HG02938 (cell line): ENCODE results near the gene MIF.

Experiments
- ATAC-seq: cut with Tn5 transposase; IDR thresholded peaks from one replicate; pipeline ENCODE4 v1.9.1; 2021; ENCODE audit warnings: mild to moderate bottlenecking, moderate library complexity; ENCODE audit not compliant: unreplicated experiment

MIF gene

DNA sequence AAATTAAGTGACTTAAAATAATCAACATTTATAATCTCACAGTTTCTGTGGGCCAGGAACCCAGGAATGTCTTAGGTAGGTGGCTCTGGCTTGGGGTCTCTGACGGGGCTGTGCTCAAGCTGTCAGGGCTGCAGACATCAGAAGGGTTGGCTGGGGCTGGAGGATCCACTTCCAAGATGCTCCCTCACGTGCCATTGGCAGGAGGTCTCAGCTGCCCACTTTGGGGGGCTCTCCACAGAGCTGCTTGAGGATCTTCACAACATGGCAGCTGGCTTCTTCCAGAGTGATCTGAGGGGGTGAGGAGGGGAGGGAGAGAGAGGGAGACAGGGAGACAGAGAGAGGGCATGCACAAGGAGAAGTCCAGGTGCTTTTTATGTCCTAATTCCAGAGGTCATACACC, 18.4 kb upstream of the MIF start:
- ATAC-seq, result no peak

- ATAC-seq, result no peak
Observed at GRCh38 chr22:23877566-23877965, 16.6 kb upstream of the MIF start.

DNA sequence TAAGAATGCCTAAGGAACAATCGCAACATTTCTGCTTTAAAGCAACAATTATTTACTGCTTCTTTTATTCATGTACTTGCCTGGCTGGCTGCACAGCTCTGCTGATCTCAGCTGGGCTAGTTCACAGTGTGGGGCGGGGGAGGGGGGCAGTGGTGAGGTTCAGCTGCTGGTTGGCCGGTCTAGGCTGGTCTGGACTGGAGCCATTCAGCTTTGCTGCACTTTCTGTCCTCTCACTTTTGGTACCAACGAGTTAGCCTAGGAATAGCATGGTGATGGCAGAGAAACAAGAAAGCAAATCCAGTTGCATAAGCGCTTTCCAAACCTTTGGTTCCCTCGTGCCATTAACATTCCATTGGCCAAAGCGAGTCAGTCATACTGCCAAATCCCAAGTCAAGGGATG, 16.0 kb upstream of the MIF start:
- no peak for ATAC-seq

GRCh38 chr22:23882370-23882769, 11.8 kb upstream of the MIF start:
- no peak for ATAC-seq

- no peak for ATAC-seq
Observed at GRCh38 chr22:23883658-23884057, 10.5 kb upstream of the MIF start.

- no peak for ATAC-seq
Observed at GRCh38 chr22:23884140-23884539, 10.0 kb upstream of the MIF start.

GRCh38 chr22:23888615-23889401, 5.4 kb upstream of the MIF start:
- no peak for ATAC-seq

GRCh38 chr22:23889620-23890019, 4.6 kb upstream of the MIF start:
- ATAC-seq, result no peak

GRCh38 chr22:23891726-23892125, 2.5 kb upstream of the MIF start:
- ATAC-seq, result no peak

- ATAC-seq, result no peak
Observed at GRCh38 chr22:23892130-23892529, 2.1 kb upstream of the MIF start.

GRCh38 chr22:23892706-23893105, 1.5 kb upstream of the MIF start:
- ATAC-seq, result no peak

DNA sequence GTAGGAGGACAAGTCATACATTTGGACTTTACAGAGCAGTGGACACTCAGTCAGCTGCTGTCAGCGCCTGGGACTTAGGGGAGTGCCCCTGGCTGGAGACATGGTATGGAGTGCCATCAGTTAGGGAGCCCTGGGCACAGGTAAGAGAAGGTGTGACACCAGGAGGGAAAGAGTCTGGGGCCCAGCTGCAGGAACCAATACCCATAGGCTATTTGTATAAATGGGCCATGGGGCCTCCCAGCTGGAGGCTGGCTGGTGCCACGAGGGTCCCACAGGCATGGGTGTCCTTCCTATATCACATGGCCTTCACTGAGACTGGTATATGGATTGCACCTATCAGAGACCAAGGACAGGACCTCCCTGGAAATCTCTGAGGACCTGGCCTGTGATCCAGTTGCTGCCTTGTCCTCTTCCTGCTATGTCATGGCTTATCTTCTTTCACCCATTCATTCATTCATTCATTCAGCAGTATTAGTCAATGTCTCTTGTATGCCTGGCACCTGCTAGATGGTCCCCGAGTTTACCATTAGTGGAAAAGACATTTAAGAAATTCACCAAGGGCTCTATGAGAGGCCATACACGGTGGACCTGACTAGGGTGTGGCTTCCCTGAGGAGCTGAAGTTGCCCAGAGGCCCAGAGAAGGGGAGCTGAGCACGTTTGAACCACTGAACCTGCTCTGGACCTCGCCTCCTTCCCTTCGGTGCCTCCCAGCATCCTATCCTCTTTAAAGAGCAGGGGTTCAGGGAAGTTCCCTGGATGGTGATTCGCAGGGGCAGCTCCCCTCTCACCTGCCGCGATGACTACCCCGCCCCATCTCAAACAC, 850 bp upstream of the MIF start:
- no peak for ATAC-seq

GRCh38 chr22:23894710-23895598, 771 bp downstream of the MIF start:
- peak; percentile 18 for ATAC-seq

GRCh38 chr22:23895599-23896144, 1.5 kb downstream of the MIF start:
- no peak for ATAC-seq

GRCh38 chr22:23896166-23896522, 2.0 kb downstream of the MIF start:
- ATAC-seq, result no peak

GRCh38 chr22:23896523-23897186, 2.5 kb downstream of the MIF start:
- no peak for ATAC-seq

DNA sequence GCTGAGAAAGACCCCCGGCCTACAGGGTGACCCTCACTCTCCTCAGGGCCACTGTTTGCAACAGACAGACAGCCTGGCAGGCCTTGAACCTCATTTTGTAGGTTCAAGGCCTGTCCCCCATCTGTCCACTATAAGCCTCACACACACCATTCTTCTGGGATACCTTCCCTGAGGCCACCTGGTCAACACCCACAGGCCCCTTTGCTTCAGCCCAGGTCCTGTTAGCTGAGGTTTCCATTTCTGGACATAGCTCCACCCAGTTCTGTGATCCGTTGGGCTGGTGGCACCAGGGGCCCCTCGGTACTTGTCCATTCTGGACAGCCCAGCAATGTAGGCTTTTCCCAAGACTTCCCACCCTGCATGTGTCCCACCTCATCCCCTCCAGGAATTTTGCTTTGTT, 3.1 kb downstream of the MIF start:
- ATAC-seq, result no peak

DNA sequence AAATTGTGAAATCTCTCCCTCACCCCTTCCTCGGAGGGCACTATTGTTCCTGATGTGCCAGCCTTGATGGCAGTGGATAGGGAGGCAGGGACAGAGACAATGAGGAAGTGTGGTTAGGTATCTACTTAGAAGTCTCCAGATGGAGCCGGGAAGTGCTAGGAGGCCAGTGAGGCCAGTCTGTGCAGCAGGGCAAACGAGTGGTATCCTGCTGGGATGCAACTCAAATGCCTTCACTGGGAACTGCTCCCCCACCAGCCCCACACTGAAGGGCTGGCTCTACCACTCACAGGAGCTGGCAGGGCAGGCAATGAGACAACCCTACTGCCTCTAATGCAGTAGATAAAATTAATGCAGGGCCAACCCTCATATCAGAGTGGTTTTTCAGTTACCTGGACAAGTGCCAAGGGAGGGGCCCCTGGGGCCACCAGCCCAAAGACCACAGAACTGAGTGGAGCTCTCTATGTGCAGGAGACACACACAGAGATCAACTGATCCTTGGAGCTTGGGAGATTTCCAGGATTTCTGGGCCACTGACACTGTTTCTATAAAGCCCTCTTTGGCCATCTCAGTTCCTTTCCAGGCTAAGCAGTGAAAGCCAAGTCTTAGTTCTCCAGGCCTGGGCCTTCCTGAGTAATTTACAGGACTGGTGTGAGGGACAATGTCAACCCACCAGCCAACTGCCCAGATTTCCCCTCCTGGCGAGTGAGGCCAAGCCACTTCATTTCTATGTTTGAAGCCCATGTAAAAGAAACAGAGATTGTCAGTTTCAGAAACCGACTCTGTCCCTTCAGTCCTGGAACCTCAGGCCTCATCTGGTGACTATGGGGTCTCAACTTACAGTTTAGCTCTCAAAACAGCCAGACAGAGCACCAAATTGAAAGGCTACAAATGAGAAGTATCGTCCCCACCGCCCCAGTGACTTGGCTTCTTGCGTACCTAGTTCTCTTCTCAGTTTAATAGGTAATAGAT, 4.1 kb downstream of the MIF start:
- no peak for ATAC-seq

DNA sequence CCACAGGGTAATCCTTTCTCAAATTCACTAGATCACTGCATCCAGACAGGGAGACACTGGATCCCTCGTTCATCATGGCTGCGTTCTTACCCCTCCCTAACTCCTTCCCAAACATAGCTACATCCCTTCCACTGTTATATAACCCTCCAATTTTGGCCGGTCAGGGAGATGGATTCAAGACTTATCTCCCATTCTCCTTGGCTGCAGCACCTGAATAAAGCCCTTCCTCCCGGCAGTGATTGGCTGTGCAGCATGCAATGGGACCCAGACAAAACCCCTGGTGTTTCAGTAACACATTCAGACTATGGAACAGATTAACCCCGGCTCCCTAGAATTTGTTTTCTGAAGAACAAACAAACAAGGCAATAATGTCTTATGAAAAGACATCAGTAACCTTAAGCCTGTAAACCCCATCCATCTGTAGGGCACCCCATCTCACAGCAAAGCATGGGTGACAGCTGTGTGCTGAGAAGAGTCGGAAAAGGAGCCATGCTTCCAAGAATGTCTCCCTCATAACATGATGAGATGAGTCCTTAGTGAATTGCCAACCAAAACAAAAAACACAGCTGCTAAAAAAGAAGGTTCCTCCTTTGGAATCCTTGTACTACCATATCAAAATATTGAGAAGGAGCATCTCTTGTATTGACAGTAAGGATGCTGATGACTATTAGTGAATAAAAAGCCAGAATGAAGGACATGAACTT, 5.0 kb downstream of the MIF start:
- no peak for ATAC-seq
